Astrocyte of the hippocampus (primary cell): ENCODE measurements around the gene CISD1.

Source experiments
- DNase-seq: peaks from one replicate; pipeline ENCODE4 v3.0.0; 2011; ENCODE audit warnings: low read depth, low spot score

CISD1 gene

GRCh38 chr10:58307676-58308075, 38.7 kb downstream of the CISD1 start:
- no peak for DNase-seq

GRCh38 chr10:58311026-58311425, 42.1 kb downstream of the CISD1 start:
- DNase-seq, result no peak

GRCh38 chr10:58316874-58317273, 47.9 kb downstream of the CISD1 start:
- DNase-seq, result no peak

- peak; percentile 20 for DNase-seq
Measured at GRCh38 chr10:58318346-58318745, 49.4 kb downstream of the CISD1 start.

- DNase-seq, result no peak
Measured at GRCh38 chr10:58319599-58319998, 50.6 kb downstream of the CISD1 start.

- no peak for DNase-seq
Measured at GRCh38 chr10:58320351-58321049, 51.5 kb downstream of the CISD1 start.

- no peak for DNase-seq
Measured at GRCh38 chr10:58322072-58322834, 53.3 kb downstream of the CISD1 start.

- DNase-seq, result no peak
Measured at GRCh38 chr10:58322835-58323209, 53.9 kb downstream of the CISD1 start.

GRCh38 chr10:58326967-58327381, 58.0 kb downstream of the CISD1 start:
- DNase-seq, result peak; percentile 41

GRCh38 chr10:58328233-58328632, 59.3 kb downstream of the CISD1 start:
- no peak for DNase-seq

GRCh38 chr10:58330431-58330830, 61.5 kb downstream of the CISD1 start:
- no peak for DNase-seq

GRCh38 chr10:58331646-58332045, 62.7 kb downstream of the CISD1 start:
- no peak for DNase-seq

GRCh38 chr10:58334817-58335305, 65.9 kb downstream of the CISD1 start, which contains the start of gene UBE2D1:
Gene UBE2D1 (plus strand): TSS chr10:58335006. CDS start chr10:58335202, 196 bp downstream.
- peak; percentile 91 for DNase-seq

GRCh38 chr10:58335306-58336005, 66.5 kb downstream of the CISD1 start:
- peak; percentile 55 for DNase-seq

- no peak for DNase-seq
Measured at GRCh38 chr10:58336242-58336641, 67.3 kb downstream of the CISD1 start.
